ENCODE data around the gene AK5. TPM values are rescaled to one million over a fixed set of nuclear protein-coding genes. Genes with fewer than 3 reads are reported as not detected.
A peak's percentile ranks its signal among the peaks of the same experiment; 100 is the strongest.
"Not testable (repeated sequence)": the region's sequence is repeated elsewhere in the genome, so short reads cannot be mapped to it uniquely, and the experiment has no call there.

AK5 gene
- total RNA-seq, 6 donors from 2014 or later = 0.10 to 0.74 TPM; not detected in 4

GRCh38 chr1:77401384-77401783 lies 119.6 kb downstream of the AK5 start:
- WGBS, 2 donors = 95 to 100% methylated on average over 2 of the region's 2 CpGs
- TF ChIP-seq POLR2A (IDR thresholded peaks at IDR 0.05) = no peak
- no peak for TF ChIP-seq POLR2AphosphoS5 (IDR thresholded peaks at IDR 0.05)
- no peak for TF ChIP-seq EP300 (IDR thresholded peaks at IDR 0.05)
- TF ChIP-seq CTCF (IDR thresholded peaks at IDR 0.05) = no peak
- no peak overlapping the region for H3K27ac ChIP-seq
- no peak overlapping the region for H3K4me3 ChIP-seq
- no peaks in the 10 kb centered on the region for H3K27me3 ChIP-seq
- ATAC-seq (ENCODE audit: low FRiP score in 2 of 2) (no peak), DNase-seq (no peak)
- H3K4me1 ChIP-seq = no peaks in the 10 kb centered on the region
- no peaks in the 10 kb centered on the region for H3K9me3 ChIP-seq
- H3K36me3 ChIP-seq = no peaks in the 10 kb centered on the region

DNA sequence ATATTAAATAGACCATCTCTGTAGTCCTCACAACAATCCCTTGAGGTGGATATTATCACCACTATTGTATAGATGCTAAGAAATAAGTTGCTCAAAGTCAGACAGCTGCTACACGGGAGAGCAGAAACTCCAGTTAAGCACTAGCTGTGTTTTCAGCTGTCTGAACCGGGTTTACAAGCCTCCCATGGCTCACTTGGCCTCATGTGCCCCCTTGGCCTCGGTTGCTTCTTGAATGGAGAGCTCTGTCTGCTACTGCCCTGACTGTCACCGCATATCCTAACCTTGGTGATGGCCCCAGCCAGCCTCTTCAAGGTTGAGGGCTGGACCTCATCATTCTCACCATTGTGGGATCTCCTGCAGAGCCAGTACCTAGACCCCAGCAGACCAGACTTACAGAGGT lies 123.4 kb downstream of the AK5 start:
- no peaks in the 10 kb centered on the region for H3K36me3 ChIP-seq
- ATAC-seq (ENCODE audit: low FRiP score in 2 of 2) (peak in 1 of 2 donors; percentile 11), DNase-seq (no peak)
- TF ChIP-seq POLR2AphosphoS5 (IDR thresholded peaks at IDR 0.05) (no peak), EP300 (IDR thresholded peaks at IDR 0.05) (no peak), CTCF (IDR thresholded peaks at IDR 0.05) (no peak), POLR2A (IDR thresholded peaks at IDR 0.05) (no peak)
- no peak overlapping the region for H3K27ac ChIP-seq
- H3K4me3 ChIP-seq = no peak overlapping the region
- H3K4me1 ChIP-seq = no peaks in the 10 kb centered on the region
- no peaks in the 10 kb centered on the region for H3K9me3 ChIP-seq
- WGBS, 2 donors = 64 to 92% methylated on average over 4 of the region's 4 CpGs
- no peaks in the 10 kb centered on the region for H3K27me3 ChIP-seq

DNA sequence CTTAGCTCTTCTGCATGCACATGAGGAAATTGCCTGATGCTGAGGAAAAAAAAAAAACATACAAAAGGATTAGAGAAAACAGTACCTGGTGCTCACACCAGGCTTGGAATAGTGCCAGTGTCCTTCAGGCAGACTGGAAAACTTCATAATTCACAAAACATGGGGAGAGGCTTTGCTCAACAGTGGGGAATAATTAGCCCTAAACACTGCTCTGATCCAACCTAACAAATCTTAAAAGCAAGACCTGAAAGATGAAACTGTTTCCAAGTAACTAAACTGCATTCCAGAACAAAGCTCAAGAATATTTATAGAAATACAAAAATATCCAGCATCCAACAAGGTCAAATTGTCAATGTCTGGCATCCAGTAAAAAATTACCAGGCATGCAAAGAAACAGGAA lies 124.8 kb downstream of the AK5 start:
- ATAC-seq (ENCODE audit: low FRiP score in 2 of 2) = no peak
- Histone ChIP-seq H3K4me1 (no peaks in the 10 kb centered on the region), H3K27me3 (no peaks in the 10 kb centered on the region)

GRCh38 chr1:77407738-77408375 lies 126.0 kb downstream of the AK5 start:
- no peak for TF ChIP-seq POLR2A (IDR thresholded peaks at IDR 0.05)
- TF ChIP-seq CTCF (IDR thresholded peaks at IDR 0.05) = no peak
- no peak for TF ChIP-seq EP300 (IDR thresholded peaks at IDR 0.05)
- TF ChIP-seq POLR2AphosphoS5 (IDR thresholded peaks at IDR 0.05) = no peak
- no peaks in the 10 kb centered on the region for H3K27me3 ChIP-seq
- no peak overlapping the region for H3K27ac ChIP-seq
- no peak for ATAC-seq (ENCODE audit: low FRiP score in 2 of 2)
- H3K36me3 ChIP-seq = no peaks in the 10 kb centered on the region
- no peak for DNase-seq
- no peaks in the 10 kb centered on the region for H3K4me1 ChIP-seq
- H3K4me3 ChIP-seq = no peak overlapping the region
- H3K9me3 ChIP-seq = no peaks in the 10 kb centered on the region

More for the DNA sequence above, 124.8 kb downstream of the AK5 start:
- H3K27ac ChIP-seq = no peak overlapping the region
- DNase-seq = no peak
- H3K4me3 ChIP-seq = no peak overlapping the region
- no peaks in the 10 kb centered on the region for H3K9me3 ChIP-seq
- TF ChIP-seq POLR2A (IDR thresholded peaks at IDR 0.05) (no peak), EP300 (IDR thresholded peaks at IDR 0.05) (no peak), CTCF (IDR thresholded peaks at IDR 0.05) (no peak), POLR2AphosphoS5 (IDR thresholded peaks at IDR 0.05) (no peak)
- H3K36me3 ChIP-seq = no peaks in the 10 kb centered on the region

GRCh38 chr1:77408933-77409332 lies 127.1 kb downstream of the AK5 start:
- H3K36me3 ChIP-seq; ATAC-seq (ENCODE audit: low FRiP score in 2 of 2); H3K4me3 ChIP-seq; H3K27me3 ChIP-seq; H3K4me1 ChIP-seq; H3K27ac ChIP-seq; H3K9me3 ChIP-seq; DNase-seq: not testable (repeated sequence)
- 77 to 99% methylated on average over 4 of the region's 4 CpGs for WGBS, 2 donors
